K562 (cell line): ENCODE measurements around the gene DEDD. TPM values are rescaled to one million over a fixed set of nuclear protein-coding genes. Genes with fewer than 3 reads are reported as not detected.

Experiments
- CBFA2T2 ChIP-seq: fragments of 450-650 bp; conservative IDR thresholded peaks from 2 replicates; pipeline ENCODE4 v1.6.1; 2017; ENCODE audit warnings: mild to moderate bottlenecking
- ELF2 ChIP-seq: fragments of 250-450 bp; sonication (Bioruptor Pico); IDR thresholded peaks from 2 replicates; pipeline ENCODE4 v1.5.0; 2021; ENCODE audit warnings: mild to moderate bottlenecking
- GABPA ChIP-seq: fragments of 200-800 bp; sonication (Bioruptor generic); conservative IDR thresholded peaks from 2 replicates; pipeline ENCODE4 v1.6.1; 2016; ENCODE audit warnings: low read depth, missing genetic modification characterization, missing compliant biosample characterization
- HES1 ChIP-seq: fragments of 450-650 bp; IDR thresholded peaks from 2 replicates; pipeline ENCODE4 v1.6.1; 2016; ENCODE audit warnings: low read depth, mild to moderate bottlenecking, moderate library complexity
- KDM2B ChIP-seq: fragments of 250-450 bp; sonication (Bioruptor Pico); IDR thresholded peaks from 2 replicates; pipeline ENCODE4 v1.8.0; 2021; ENCODE audit warnings: mild to moderate bottlenecking, moderate library complexity
- KHSRP ChIP-seq: fragments of 450-650 bp; IDR thresholded peaks from 2 replicates; pipeline ENCODE4 v1.6.1; 2017
- MBD2 ChIP-seq: sonication (generic); IDR thresholded peaks from 2 replicates; pipeline ENCODE4 v1.6.1; 2016; ENCODE audit warnings: low read depth, borderline replicate concordance
- SMAD2 ChIP-seq: fragments of 150-350 bp; IDR thresholded peaks from 2 replicates; pipeline ENCODE4 v1.6.1; 2014; ENCODE audit warnings: low read depth, mild to moderate bottlenecking, low read length
- THRA ChIP-seq: fragments of 450-650 bp; IDR thresholded peaks from 2 replicates; pipeline ENCODE4 v1.6.1; 2017; ENCODE audit warnings: mild to moderate bottlenecking, moderate library complexity
- ZNF449 ChIP-seq: fragments of 250-450 bp; sonication (Bioruptor Pico); IDR thresholded peaks from 2 replicates; pipeline ENCODE4 v1.8.0; 2022; ENCODE audit warnings: moderate library complexity, mild to moderate bottlenecking, inconsistent platforms
- ZNF518B ChIP-seq: fragments of 250-450 bp; sonication (Bioruptor Pico); IDR thresholded peaks from 2 replicates; pipeline ENCODE4 v1.5.0; 2021; ENCODE audit warnings: mild to moderate bottlenecking, moderate library complexity
- ZNF583 ChIP-seq: fragments of 250-450 bp; sonication (Bioruptor Pico); IDR thresholded peaks from 2 replicates; pipeline ENCODE4 v1.4.0; 2020
- polyA plus RNA-seq, 8 experiments: library from polyadenylated mRNA; depleted of rRNA in 4 of 8; stranded (reverse) in 5 of 8; unstranded in 3 of 8; fragments of >200 nt; fragmentation: Nextera tagmentation in 2 of 8; fragmentation: Illumina TruSeq in 1 of 8; extraction: Ambion mirVana in 2 of 8; extraction: Trizol in 1 of 8; gene quantifications; 2 replicates each; pipeline versions ENCODE4 v1.2.1 to v1.2.3, GENCODE V29; 2011 to 2014; ENCODE audit warnings: inconsistent platforms in 1 of 8, missing spikeins in 1 of 8
- total RNA-seq, 7 experiments: library from RNA; depleted of rRNA in 6 of 7; stranded (reverse); fragments of >200 nt in 6 of 7; fragmentation: Illumina TruSeq in 2 of 7; extraction: Trizol in 2 of 7; gene quantifications; 2 replicates each; pipeline versions ENCODE4 v1.2.1 to v1.2.3, GENCODE V29; 2011 to 2021; ENCODE audit warnings: low replicate concordance in 1 of 7

DEDD gene
- total and polyA plus RNA-seq, 9 of the 15 experiments (the other 6 are each of a cell fraction or from before 2014, with no cell fraction given), result 11.6 to 41.0 (median 16.8) TPM

GRCh38 chr1:161162052-161162451, 29.6 kb upstream of the DEDD start (continued):
- TF ChIP-seq ZNF518B (CRISPR knock-in tag), result no peak
- no peak for TF ChIP-seq ELF2 (CRISPR knock-in tag)
- no peak for TF ChIP-seq KHSRP
- TF ChIP-seq MBD2, result no peak
- TF ChIP-seq THRA, result no peak
- 0 out of 2 replicates have a peak, but pooled peaks have one; percentile 23 for TF ChIP-seq GABPA (tag)
- TF ChIP-seq SMAD2, result no peak
- 0 out of 2 replicates have a peak, but pooled peaks have one; percentile 14 for TF ChIP-seq CBFA2T2
- TF ChIP-seq HES1, result no peak
- TF ChIP-seq ZNF583 (CRISPR knock-in tag), result 0 out of 2 replicates have a peak, but pooled peaks have one; percentile 28
- no peak for TF ChIP-seq KDM2B (CRISPR knock-in tag)
- no peak for TF ChIP-seq ZNF449 (CRISPR knock-in tag)
